ENCODE measurements around the gene SPATA31D4.

The SPATA31D4 gene

DNA sequence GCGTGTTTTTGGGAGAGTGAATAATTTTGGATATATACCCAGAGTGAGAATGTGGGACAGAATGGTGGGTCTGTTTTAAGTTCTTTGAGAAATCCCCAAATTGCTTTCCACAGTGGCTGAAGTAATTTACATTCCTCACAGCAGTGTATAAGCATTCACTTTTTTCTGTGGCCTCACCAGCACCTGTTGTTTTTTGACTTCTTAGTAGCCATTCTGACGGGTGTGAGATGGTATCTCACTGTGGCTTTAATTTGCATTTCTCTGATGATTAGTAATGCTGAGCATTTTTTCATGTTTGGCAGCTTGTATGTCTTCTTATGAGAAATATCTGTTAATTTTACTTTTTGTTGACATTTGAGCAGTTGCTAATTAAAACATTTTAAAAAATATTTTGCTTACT is 51.0 kb downstream of the SPATA31D4 start:
- TF ChIP-seq, protein P1, sequence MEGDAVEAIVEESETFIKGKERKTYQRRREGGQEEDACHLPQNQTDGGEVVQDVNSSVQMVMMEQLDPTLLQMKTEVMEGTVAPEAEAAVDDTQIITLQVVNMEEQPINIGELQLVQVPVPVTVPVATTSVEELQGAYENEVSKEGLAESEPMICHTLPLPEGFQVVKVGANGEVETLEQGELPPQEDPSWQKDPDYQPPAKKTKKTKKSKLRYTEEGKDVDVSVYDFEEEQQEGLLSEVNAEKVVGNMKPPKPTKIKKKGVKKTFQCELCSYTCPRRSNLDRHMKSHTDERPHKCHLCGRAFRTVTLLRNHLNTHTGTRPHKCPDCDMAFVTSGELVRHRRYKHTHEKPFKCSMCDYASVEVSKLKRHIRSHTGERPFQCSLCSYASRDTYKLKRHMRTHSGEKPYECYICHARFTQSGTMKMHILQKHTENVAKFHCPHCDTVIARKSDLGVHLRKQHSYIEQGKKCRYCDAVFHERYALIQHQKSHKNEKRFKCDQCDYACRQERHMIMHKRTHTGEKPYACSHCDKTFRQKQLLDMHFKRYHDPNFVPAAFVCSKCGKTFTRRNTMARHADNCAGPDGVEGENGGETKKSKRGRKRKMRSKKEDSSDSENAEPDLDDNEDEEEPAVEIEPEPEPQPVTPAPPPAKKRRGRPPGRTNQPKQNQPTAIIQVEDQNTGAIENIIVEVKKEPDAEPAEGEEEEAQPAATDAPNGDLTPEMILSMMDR (conservative IDR thresholded peaks at IDR 0.05; ENCODE audit: control insufficient read depth, insufficient read depth, low read depth, low read length) = no peak
- no peak for DNase-seq (ENCODE audit: low read depth)
- H3K4me3 ChIP-seq (ENCODE audit: control insufficient read depth, low read depth, low read length) = no peak overlapping the region

GRCh38 chr9:81980568-81980967 is 52.3 kb downstream of the SPATA31D4 start:
- H3K4me3 ChIP-seq (ENCODE audit: control insufficient read depth, low read depth, low read length) = no peak overlapping the region
- DNase-seq (ENCODE audit: low read depth) = peak; percentile 54
- TF ChIP-seq, protein P1 (conservative IDR thresholded peaks at IDR 0.05; ENCODE audit: control insufficient read depth, insufficient read depth, low read depth, low read length) = no peak

DNA sequence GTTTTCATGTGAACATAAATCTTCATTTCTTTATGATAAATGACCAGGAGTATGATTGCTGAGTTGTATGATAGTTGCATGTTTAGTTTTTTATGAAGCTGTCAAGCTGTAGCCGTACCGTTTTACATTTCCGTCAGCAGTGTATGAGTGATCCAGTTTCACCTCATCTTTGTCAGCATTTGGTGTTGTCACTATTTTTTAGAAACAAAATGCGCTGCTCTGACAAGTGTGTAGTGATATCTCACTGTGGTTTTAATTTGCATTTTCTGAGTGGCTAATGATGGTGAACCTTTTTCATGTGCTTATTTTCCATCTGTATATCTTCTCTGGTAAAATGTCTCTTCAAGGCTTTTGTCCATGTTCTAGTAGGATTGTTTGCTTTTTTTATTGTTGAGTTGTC is 53.7 kb downstream of the SPATA31D4 start:
- DNase-seq (ENCODE audit: low read depth) = no peak
- TF ChIP-seq, protein P1 (conservative IDR thresholded peaks at IDR 0.05; ENCODE audit: control insufficient read depth, insufficient read depth, low read depth, low read length) = no peak
- H3K4me3 ChIP-seq (ENCODE audit: control insufficient read depth, low read depth, low read length) = no peak overlapping the region

All from fibroblast of mammary gland (primary cell).